Caco-2 (cell line): ENCODE data around the gene GRIN2A. TPM values are rescaled to one million over a fixed set of nuclear protein-coding genes. Genes with fewer than 3 reads are reported as not detected.

Experiments used
- BruUV-seq: library from RNA; stranded (reverse); fragments of 400-500 nt; replicated peaks from 2 replicates; lab custom pipeline; 2021; lab: Mats Ljungman, UMichigan
- CTCF ChIA-PET: fragments of 300-600 bp; sonication (Branson Sonifier 250); formaldehyde crosslinking; loops from one replicate; lab custom pipeline; 2022; ENCODE audit warnings: antibody characterized with exemption; lab: Charles Lee
- POLR2A ChIA-PET: fragments of 300-600 bp; sonication (Branson Sonifier 250); formaldehyde crosslinking; loops from one replicate; lab custom pipeline; 2022; ENCODE audit warnings: antibody characterized with exemption; lab: Charles Lee
- DNase-seq, 2 experiments: peaks; one replicate each; pipeline versions ENCODE4 v3.0.0 to v3.0.0-alpha.2; 2020 to 2022
- H3K27me3 ChIP-seq: replicated peaks from 2 replicates; pipeline ENCODE4 v1.6.0; 2011; ENCODE audit warnings: low read length; ENCODE audit not compliant: control insufficient read depth, insufficient read depth
- H3K36me3 ChIP-seq: 2 replicates; pipeline ENCODE4 v1.5.1; 2011; ENCODE audit warnings: low read length; ENCODE audit not compliant: control insufficient read depth, insufficient read depth
- H3K4me1 ChIP-seq: fragments of 250-450 bp; sonication (Bioruptor Pico); 2 replicates; pipeline ENCODE4 v1.5.1; 2020; ENCODE audit warnings: mild to moderate bottlenecking
- H3K4me3 ChIP-seq: 2 replicates; pipeline ENCODE4 v1.5.1; 2011; ENCODE audit warnings: low read depth, mild to moderate bottlenecking, control low read depth, low read length
- H3K9me3 ChIP-seq: fragments of 250-450 bp; sonication (Bioruptor Pico); 2 replicates; pipeline ENCODE4 v1.5.1; 2020; ENCODE audit warnings: mild to moderate bottlenecking, moderate library complexity
- H3K27ac Mint-ChIP-seq: one replicate; pipeline ENCODE4 v1.8.0; 2022; ENCODE audit warnings: mixed read lengths; ENCODE audit not compliant: unreplicated experiment
- H3K27me3 Mint-ChIP-seq: one replicate; pipeline ENCODE4 v1.8.0; 2022; ENCODE audit warnings: mixed read lengths; ENCODE audit not compliant: insufficient read depth, unreplicated experiment
- H3K36me3 Mint-ChIP-seq: one replicate; pipeline ENCODE4 v1.8.0; 2022; ENCODE audit warnings: mild to moderate bottlenecking, mixed read lengths; ENCODE audit not compliant: insufficient read depth, unreplicated experiment
- H3K4me1 Mint-ChIP-seq: one replicate; pipeline ENCODE4 v1.8.0; 2022; ENCODE audit warnings: low read depth, mixed read lengths; ENCODE audit not compliant: unreplicated experiment
- H3K4me3 Mint-ChIP-seq: one replicate; pipeline ENCODE4 v1.8.0; 2022; ENCODE audit warnings: mild to moderate bottlenecking, moderate library complexity, mixed read lengths; ENCODE audit not compliant: unreplicated experiment
- H3K9me3 Mint-ChIP-seq: one replicate; pipeline ENCODE4 v1.8.0; 2022; ENCODE audit warnings: mixed read lengths; ENCODE audit not compliant: unreplicated experiment
- intact Hi-C: fragments of 100-400 bp; cut with micrococcal nuclease; formaldehyde crosslinking; loops from one replicate; pipeline ENCODE4 v1.10.0; 2022; ENCODE audit not compliant: unreplicated experiment
- total RNA-seq: library from RNA; stranded (reverse); gene quantifications from 2 replicates; pipeline ENCODE4 v1.2.3, GENCODE V29; 2022
- TF ChIP-seq, protein P1 (sequence below), 2 experiments: fragments of 200-600 bp in 1 of 2; IDR thresholded peaks; 1 replicate in 1 of 2; 2 replicates in 1 of 2; pipeline versions ENCODE4 v1.5.1 to v1.8.0; 2011 to 2022; ENCODE audit warnings: antibody characterized with exemption in 1 of 2, control low read depth in 1 of 2, inconsistent platforms in 1 of 2, low read depth in 1 of 2, low read length in 1 of 2, mild to moderate bottlenecking in 1 of 2, moderate library complexity in 1 of 2; ENCODE audit not compliant: insufficient read depth in 1 of 2, severe bottlenecking in 1 of 2, unreplicated experiment in 1 of 2

GRIN2A gene
- total RNA-seq, 1 experiment from 2014 or later: 0.54 TPM

DNA sequence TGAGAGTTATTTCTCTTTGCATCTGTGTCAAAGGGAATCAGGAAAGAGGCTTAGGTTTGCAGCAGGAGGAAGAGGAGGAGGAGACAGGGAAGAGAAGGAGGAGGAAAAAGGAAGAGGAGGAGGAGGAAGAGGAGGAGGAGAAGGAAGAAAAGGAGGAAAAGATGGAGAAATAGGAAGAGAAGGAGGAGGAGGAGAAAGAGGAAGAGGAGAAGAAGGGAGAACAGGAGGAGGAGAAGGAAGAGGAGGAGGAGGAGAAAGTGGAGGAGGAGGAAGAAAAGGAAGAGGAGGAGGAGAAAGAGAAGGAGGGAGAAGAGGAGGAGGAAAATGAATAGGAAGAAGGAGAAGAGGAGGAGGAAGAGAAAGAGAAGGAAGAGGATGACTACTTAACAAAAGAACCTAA is 459.1 kb downstream of the GRIN2A start:
- CTCF ChIA-PET: no interaction called here
- Mint-ChIP-seq H3K4me3 (no peak overlapping the region), H3K27ac (no peak overlapping the region), H3K4me1 (no peaks in the 10 kb centered on the region), H3K9me3 (no peaks in the 10 kb centered on the region), H3K27me3 (peaks cover 7% of the 10 kb centered on the region), H3K36me3 (no peaks in the 10 kb centered on the region)
- Histone ChIP-seq H3K27me3 (no peaks in the 10 kb centered on the region), H3K9me3 (no peaks in the 10 kb centered on the region), H3K36me3 (no peaks in the 10 kb centered on the region; the same call in 1 of the 2 replicates), H3K4me3 (no peak overlapping the region), H3K4me1 (no peaks in the 10 kb centered on the region)
- intact Hi-C loops: no loop called here
- BruUV-seq: no TSS peak
- DNase-seq: no peak
- POLR2A ChIA-PET: no interaction called here
- TF ChIP-seq, protein P1, sequence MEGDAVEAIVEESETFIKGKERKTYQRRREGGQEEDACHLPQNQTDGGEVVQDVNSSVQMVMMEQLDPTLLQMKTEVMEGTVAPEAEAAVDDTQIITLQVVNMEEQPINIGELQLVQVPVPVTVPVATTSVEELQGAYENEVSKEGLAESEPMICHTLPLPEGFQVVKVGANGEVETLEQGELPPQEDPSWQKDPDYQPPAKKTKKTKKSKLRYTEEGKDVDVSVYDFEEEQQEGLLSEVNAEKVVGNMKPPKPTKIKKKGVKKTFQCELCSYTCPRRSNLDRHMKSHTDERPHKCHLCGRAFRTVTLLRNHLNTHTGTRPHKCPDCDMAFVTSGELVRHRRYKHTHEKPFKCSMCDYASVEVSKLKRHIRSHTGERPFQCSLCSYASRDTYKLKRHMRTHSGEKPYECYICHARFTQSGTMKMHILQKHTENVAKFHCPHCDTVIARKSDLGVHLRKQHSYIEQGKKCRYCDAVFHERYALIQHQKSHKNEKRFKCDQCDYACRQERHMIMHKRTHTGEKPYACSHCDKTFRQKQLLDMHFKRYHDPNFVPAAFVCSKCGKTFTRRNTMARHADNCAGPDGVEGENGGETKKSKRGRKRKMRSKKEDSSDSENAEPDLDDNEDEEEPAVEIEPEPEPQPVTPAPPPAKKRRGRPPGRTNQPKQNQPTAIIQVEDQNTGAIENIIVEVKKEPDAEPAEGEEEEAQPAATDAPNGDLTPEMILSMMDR (IDR thresholded peaks at IDR 0.05; ENCODE audit: insufficient read depth in 1 of 2, low read depth in 1 of 2, low read length in 1 of 2, severe bottlenecking in 1 of 2, unreplicated experiment in 1 of 2): no peak

DNA sequence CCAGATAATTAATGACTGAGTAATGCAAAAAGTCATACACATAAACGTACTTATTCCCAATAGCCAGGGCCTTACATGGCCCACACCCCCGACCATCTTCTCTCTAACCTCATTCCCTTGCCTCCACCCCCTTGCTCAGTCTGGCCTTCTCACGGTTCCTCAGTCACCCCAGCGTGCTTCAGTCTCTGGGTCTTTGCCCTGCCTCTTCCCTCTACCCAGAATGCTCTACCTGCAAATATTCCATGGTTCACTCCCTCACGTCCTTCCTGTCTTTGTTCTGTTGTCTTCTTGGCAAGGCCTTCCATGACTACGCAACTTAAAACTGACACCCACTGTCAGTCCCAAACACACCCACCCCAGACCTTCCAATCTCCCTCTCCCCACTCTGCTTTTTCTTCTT is 468.3 kb downstream of the GRIN2A start:
- ChIA-PET CTCF (no interaction called here), POLR2A (no interaction called here)
- Histone ChIP-seq H3K4me3 (no peak overlapping the region), H3K9me3 (no peaks in the 10 kb centered on the region), H3K36me3 (no peaks in the 10 kb centered on the region; the same call in 1 of the 2 replicates), H3K4me1 (no peaks in the 10 kb centered on the region), H3K27me3 (no peaks in the 10 kb centered on the region)
- H3K4me3 Mint-ChIP-seq: no peak overlapping the region
- no TSS peak for BruUV-seq
- TF ChIP-seq, protein P1 (IDR thresholded peaks at IDR 0.05; ENCODE audit: insufficient read depth in 1 of 2, low read depth in 1 of 2, low read length in 1 of 2, severe bottlenecking in 1 of 2, unreplicated experiment in 1 of 2): no peak
- no peaks in the 10 kb centered on the region for H3K9me3 Mint-ChIP-seq
- no peak overlapping the region for H3K27ac Mint-ChIP-seq
- no peaks in the 10 kb centered on the region for H3K36me3 Mint-ChIP-seq
- peaks cover 10% of the 10 kb centered on the region for H3K27me3 Mint-ChIP-seq
- intact Hi-C loops: no loop called here
- no peak for DNase-seq
- H3K4me1 Mint-ChIP-seq: no peaks in the 10 kb centered on the region

- Mint-ChIP-seq H3K9me3 (no peaks in the 10 kb centered on the region), H3K27ac (no peak overlapping the region), H3K4me1 (no peaks in the 10 kb centered on the region), H3K27me3 (peaks cover 10% of the 10 kb centered on the region), H3K4me3 (no peak overlapping the region), H3K36me3 (no peaks in the 10 kb centered on the region)
- Histone ChIP-seq H3K4me1 (no peaks in the 10 kb centered on the region), H3K27me3 (no peaks in the 10 kb centered on the region), H3K9me3 (no peaks in the 10 kb centered on the region), H3K4me3 (no peak overlapping the region), H3K36me3 (no peaks in the 10 kb centered on the region)
- POLR2A ChIA-PET: interaction anchor here (0.6 kb wide), 1 partner anchor 52 kb away, joined by 4 read pairs; no protein-coding TSS in a partner anchor
- no TSS peak for BruUV-seq
- no peak for DNase-seq
- intact Hi-C loops: no loop called here
- CTCF ChIA-PET: no interaction called here
- TF ChIP-seq, protein P1 (IDR thresholded peaks at IDR 0.05; ENCODE audit: insufficient read depth in 1 of 2, low read depth in 1 of 2, low read length in 1 of 2, severe bottlenecking in 1 of 2, unreplicated experiment in 1 of 2): no peak
Measured at GRCh38 chr16:9713156-9713555, 469.1 kb downstream of the GRIN2A start.
